ENCODE measurements around the gene SAMD1. TPM values are rescaled to one million over a fixed set of nuclear protein-coding genes. Genes with fewer than 3 reads are reported as not detected.

Gene SAMD1
- total RNA-seq, 1 donor, result 23.3 TPM

DNA sequence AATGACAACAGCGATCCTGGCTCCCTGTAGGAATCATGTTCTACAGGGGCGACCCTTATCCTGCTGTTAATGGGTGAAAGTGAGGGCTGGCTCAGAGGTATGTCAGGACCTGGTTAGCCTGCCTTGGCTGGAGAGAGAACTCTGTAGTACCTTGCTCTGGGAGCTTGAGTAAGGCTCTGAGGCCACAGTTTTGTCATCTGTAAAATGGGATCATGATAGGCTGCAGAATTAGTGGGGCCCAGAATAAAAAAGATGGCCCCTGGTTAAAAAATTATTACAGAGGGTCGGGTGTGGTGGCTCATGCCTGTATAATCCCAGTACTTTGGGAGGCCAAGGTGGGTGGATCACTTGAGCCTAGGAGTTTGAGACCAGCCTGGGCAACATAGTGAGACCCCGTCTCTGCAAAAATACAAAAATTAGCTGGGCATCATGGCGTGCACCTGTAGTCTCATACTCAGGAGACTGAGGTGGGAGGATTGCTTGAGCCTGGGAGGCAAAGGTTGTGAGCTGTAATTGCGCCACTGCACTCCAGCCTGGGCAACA, 10.5 kb upstream of the SAMD1 start:
- TF ChIP-seq, protein P1, sequence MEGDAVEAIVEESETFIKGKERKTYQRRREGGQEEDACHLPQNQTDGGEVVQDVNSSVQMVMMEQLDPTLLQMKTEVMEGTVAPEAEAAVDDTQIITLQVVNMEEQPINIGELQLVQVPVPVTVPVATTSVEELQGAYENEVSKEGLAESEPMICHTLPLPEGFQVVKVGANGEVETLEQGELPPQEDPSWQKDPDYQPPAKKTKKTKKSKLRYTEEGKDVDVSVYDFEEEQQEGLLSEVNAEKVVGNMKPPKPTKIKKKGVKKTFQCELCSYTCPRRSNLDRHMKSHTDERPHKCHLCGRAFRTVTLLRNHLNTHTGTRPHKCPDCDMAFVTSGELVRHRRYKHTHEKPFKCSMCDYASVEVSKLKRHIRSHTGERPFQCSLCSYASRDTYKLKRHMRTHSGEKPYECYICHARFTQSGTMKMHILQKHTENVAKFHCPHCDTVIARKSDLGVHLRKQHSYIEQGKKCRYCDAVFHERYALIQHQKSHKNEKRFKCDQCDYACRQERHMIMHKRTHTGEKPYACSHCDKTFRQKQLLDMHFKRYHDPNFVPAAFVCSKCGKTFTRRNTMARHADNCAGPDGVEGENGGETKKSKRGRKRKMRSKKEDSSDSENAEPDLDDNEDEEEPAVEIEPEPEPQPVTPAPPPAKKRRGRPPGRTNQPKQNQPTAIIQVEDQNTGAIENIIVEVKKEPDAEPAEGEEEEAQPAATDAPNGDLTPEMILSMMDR (IDR thresholded peaks at IDR 0.05; ENCODE audit: insufficient read depth, low read depth, low read length), result no peak
- no peak for DNase-seq (ENCODE audit: low read depth)
- no peak overlapping the region for H3K4me3 ChIP-seq (ENCODE audit: low read depth, low read length)

DNA sequence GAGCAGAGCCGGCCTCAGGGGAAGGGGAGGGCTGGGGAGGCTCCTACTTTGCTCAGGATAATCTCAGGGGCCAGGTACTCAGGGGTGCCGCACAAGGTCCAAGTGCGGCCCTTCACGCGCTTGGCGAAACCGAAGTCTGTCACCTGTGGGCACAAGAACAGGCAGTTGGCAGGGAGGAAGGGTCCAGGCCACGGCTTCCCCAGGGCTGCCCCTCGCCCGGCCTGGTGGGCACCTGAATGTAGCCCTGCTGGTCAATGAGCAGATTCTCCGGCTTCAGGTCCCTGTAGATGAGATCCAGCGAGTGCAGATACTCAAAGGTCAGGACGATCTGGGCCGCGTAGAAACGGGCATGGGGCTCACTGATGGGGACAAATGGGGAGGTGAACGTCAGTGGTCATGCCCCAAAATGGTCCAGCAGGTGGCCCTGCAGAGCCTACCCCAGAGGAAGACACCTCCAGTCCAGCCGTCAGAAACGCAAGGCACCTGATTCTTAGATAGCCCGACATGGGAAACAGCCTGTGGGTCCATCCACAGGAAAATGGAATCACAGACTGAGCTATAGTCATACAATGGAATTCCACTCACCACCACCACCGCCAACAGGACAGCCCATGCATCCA, 7.1 kb upstream of the SAMD1 start:
- no peak for DNase-seq (ENCODE audit: low read depth)
- TF ChIP-seq, protein P1 (IDR thresholded peaks at IDR 0.05; ENCODE audit: insufficient read depth, low read depth, low read length), result peak; percentile 23
- no peak overlapping the region for H3K4me3 ChIP-seq (ENCODE audit: low read depth, low read length)

DNA sequence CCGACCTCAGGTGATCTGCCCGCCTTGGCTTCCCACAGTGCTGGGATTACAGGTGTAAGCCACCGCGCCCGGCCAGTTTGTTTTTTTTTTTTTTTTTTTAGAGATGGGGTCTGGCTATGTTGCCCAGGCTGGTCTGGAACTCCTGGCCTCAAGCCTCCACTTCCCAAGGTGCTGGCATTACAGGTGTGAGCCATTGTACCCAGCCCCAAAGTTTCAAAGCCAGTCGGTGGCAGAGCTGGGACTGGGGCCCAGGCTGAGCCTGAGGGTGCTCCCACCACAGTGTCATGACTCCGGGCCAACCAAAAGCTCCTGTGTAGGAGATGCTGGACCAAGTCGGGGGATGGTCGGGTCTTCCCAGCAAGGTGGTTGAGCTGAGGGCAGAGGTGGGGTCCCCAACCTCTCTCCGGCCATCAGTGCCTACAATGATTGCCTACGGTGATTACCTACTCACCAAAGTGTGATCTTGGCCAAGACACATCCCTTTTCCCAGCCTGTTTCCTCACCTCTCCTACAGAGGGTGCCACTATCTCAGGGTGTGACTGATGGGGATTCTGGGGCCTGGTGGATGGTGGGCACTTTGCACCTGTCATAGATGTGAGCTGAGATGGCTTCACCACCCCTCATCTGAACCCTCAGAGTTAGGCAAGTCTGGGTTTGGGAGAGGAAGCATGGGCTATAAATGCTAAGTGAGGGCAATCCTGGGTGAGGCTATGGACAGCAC, 5.9 kb upstream of the SAMD1 start:
- TF ChIP-seq, protein P1 (IDR thresholded peaks at IDR 0.05; ENCODE audit: insufficient read depth, low read depth, low read length), result peak; percentile 14
- no peak overlapping the region for H3K4me3 ChIP-seq (ENCODE audit: low read depth, low read length)
- DNase-seq (ENCODE audit: low read depth), result no peak

DNA sequence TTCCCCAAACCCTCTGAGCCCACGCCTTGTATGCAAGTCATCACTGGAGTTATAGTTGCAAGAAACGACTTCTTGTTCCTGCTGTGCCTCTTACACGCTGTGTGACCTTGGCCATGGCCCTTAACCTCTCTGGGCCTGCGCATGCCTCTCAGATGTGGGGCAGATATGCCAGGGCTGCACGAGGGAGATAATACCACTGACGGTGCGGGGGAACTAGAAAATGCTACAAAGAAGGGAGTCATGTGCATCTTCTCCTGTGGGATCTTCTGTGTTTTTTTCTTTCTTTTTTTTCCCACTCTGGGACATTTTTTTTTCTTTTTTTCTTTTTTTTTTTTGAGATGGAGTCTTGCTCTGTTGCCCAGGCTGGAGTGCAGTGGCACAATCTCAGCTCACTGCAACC, 4.3 kb upstream of the SAMD1 start:
- no peak overlapping the region for H3K4me3 ChIP-seq (ENCODE audit: low read depth, low read length)
- DNase-seq (ENCODE audit: low read depth), result no peak
- TF ChIP-seq, protein P1 (IDR thresholded peaks at IDR 0.05; ENCODE audit: insufficient read depth, low read depth, low read length), result no peak

DNA sequence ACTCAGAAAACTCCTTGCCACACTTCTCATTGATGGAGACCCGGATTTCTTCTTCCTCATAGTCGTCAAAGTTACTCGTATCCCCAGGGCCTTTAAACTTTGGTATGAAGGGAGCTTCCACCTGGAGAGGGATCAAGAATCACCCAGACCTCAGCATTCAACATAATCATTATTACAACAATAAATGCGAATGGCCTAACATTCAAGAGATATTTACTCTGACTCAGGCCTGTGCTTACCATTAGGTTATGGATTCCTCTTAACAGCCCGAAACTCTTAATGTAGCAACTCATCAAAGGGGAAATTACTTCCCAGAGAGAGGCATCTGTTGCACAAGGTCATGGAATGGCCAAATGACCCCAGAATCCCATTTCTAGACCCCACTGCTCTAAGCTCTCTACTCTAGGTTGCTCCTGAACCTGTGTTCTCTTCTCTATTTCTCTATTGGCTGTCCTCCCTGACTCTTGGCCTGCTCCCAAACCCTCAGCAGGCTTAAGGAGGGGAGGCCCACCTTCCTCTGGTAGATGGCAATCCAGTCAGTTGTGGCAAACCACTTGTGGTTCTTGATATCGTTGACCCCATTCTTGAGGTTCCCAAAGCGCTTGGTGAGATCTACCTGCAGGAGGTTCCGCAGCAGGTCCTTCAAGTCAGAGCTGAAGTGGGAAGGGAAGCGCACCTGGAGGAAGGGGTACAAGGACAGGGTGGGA, 2.7 kb upstream of the SAMD1 start:
- TF ChIP-seq, protein P1 (IDR thresholded peaks at IDR 0.05; ENCODE audit: insufficient read depth, low read depth, low read length), result no peak
- no peak for DNase-seq (ENCODE audit: low read depth)
- no peak overlapping the region for H3K4me3 ChIP-seq (ENCODE audit: low read depth, low read length)

DNA sequence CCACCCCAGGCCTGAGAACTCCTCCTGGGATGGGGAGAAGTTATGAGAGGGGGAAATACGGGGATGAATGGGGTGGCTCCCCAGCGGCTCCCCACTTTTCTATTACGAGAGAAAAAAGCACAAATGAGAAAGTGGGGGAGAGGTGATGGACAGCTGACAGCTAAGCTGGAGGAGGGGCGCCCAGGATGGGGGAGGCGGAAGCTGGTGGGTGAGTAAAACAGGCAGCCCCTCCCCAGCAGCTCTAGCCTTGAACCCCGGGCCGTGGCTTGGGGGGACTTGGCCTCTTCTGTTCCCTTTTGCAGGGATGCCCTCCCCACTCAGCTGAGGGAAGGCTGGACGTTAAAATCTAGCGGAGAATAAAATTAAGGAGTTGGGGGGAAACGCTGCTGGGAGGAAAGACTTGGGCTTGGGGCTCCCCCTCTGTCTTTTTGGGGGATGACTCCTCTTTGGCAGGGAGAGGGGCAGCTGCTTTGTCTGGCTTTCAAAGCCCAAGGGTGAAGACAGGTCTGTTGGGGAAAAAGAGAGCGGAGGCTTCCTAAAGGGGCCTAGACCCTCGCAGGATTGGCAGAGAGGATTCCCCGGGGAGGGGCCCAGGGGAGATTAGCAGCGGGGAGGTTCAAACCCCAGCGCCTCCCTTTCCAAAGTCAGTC, 1.4 kb upstream of the SAMD1 start:
- DNase-seq (ENCODE audit: low read depth), result no peak
- TF ChIP-seq, protein P1 (IDR thresholded peaks at IDR 0.05; ENCODE audit: insufficient read depth, low read depth, low read length), result peak; percentile 2

More for the DNA sequence above, 1.4 kb upstream of the SAMD1 start:
- peak overlapping the region; percentile 83 for H3K4me3 ChIP-seq (ENCODE audit: low read depth, low read length)

Data from fibroblast of villous mesenchyme (primary cell).